GM23338 (cell line): ENCODE data around the gene TMA16. TPM values are rescaled to one million over a fixed set of nuclear protein-coding genes. Genes with fewer than 3 reads are reported as not detected.

Experiments used
- ATAC-seq: fragments of 200-7000 bp; cut with Tn5 transposase; 3 replicates; pipeline ENCODE4 v1.9.1; 2020
- DNase-seq: peaks from one replicate; pipeline ENCODE4 v3.0.0-alpha.2; 2015; ENCODE audit warnings: low spot score
- H2AFZ ChIP-seq: fragments of 200-600 bp; sonication (generic); 2 replicates; pipeline ENCODE4 v1.8.0; 2016; ENCODE audit warnings: antibody characterized with exemption, mild to moderate bottlenecking, moderate library complexity
- H3F3A ChIP-seq: fragments of 200-600 bp; sonication (generic); replicated peaks from 2 replicates; pipeline ENCODE4 v1.8.0; 2017; ENCODE audit warnings: antibody characterized with exemption, mixed run types, low read depth
- H3K27ac ChIP-seq: fragments of 200-600 bp; sonication (generic); 2 replicates; pipeline ENCODE4 v1.6.1; 2016; ENCODE audit warnings: low read depth
- H3K27me3 ChIP-seq: fragments of 200-600 bp; sonication (generic); 2 replicates; pipeline ENCODE4 v1.8.0; 2016; ENCODE audit warnings: mild to moderate bottlenecking, mixed run types, moderate library complexity; ENCODE audit not compliant: insufficient read depth
- H3K36me3 ChIP-seq: fragments of 200-600 bp; sonication (generic); 2 replicates; pipeline ENCODE4 v1.8.0; 2016; ENCODE audit warnings: mild to moderate bottlenecking; ENCODE audit not compliant: insufficient read depth
- H3K4me1 ChIP-seq: fragments of 200-600 bp; sonication (generic); 2 replicates; pipeline ENCODE4 v1.8.0; 2016; ENCODE audit warnings: mild to moderate bottlenecking, moderate library complexity; ENCODE audit not compliant: insufficient read depth
- H3K4me2 ChIP-seq: fragments of 200-600 bp; sonication (generic); 2 replicates; pipeline ENCODE4 v1.7.1; 2017; ENCODE audit warnings: mixed run types
- H3K4me3 ChIP-seq: fragments of 200-600 bp; sonication (generic); 2 replicates; pipeline ENCODE4 v1.6.1; 2016; ENCODE audit warnings: mixed run types
- H3K79me2 ChIP-seq: fragments of 200-600 bp; sonication (generic); replicated peaks from 2 replicates; pipeline ENCODE4 v1.8.0; 2017; ENCODE audit warnings: mild to moderate bottlenecking; ENCODE audit not compliant: insufficient read depth
- H3K9me2 ChIP-seq: fragments of 200-600 bp; sonication (generic); 2 replicates; pipeline ENCODE4 v1.8.0; 2017; ENCODE audit not compliant: insufficient read depth
- H4K20me1 ChIP-seq: fragments of 200-600 bp; sonication (generic); replicated peaks from 2 replicates; pipeline ENCODE4 v1.8.0; 2017; ENCODE audit warnings: mild to moderate bottlenecking; ENCODE audit not compliant: insufficient read depth
- H3K27ac Mint-ChIP-seq: 2 replicates; pipeline ENCODE4 v1.8.0; 2020; ENCODE audit warnings: inconsistent platforms, mild to moderate bottlenecking, moderate library complexity, mixed read lengths
- H3K27me3 Mint-ChIP-seq: 3 replicates; pipeline ENCODE4 v1.8.0; 2022; ENCODE audit warnings: low read depth, mild to moderate bottlenecking, moderate library complexity, mixed read lengths, inconsistent platforms; ENCODE audit not compliant: insufficient read depth, poor library complexity
- H3K36me3 Mint-ChIP-seq: 3 replicates; pipeline ENCODE4 v1.8.0; 2021; ENCODE audit warnings: low read depth, mild to moderate bottlenecking, inconsistent platforms, moderate library complexity, mixed read lengths
- H3K4me1 Mint-ChIP-seq: 3 replicates; pipeline ENCODE4 v1.8.0; 2020; ENCODE audit warnings: mild to moderate bottlenecking, inconsistent platforms, mixed read lengths
- H3K4me3 Mint-ChIP-seq: 3 replicates; pipeline ENCODE4 v1.8.0; 2021; ENCODE audit warnings: moderate library complexity, mild to moderate bottlenecking, inconsistent platforms, mixed read lengths
- H3K9me3 Mint-ChIP-seq: 3 replicates; pipeline ENCODE4 v1.8.0; 2020; ENCODE audit warnings: moderate library complexity, mild to moderate bottlenecking, inconsistent platforms, mixed read lengths
- CREB1 ChIP-seq: fragments of 250-450 bp; sonication (Bioruptor Pico); IDR thresholded peaks from 2 replicates; pipeline ENCODE4 v1.5.0; 2020; ENCODE audit warnings: low read depth, mild to moderate bottlenecking, moderate library complexity
- ETS1 ChIP-seq: IDR thresholded peaks from 2 replicates; pipeline ENCODE4 v1.6.1; 2016; ENCODE audit warnings: antibody characterized with exemption
- EZH2phosphoT487 ChIP-seq: fragments of 200-600 bp; sonication (generic); IDR thresholded peaks from one replicate; pipeline ENCODE4 v1.8.1; 2018; ENCODE audit warnings: antibody characterized with exemption; ENCODE audit not compliant: unreplicated experiment
- NANOG ChIP-seq: IDR thresholded peaks from 2 replicates; pipeline ENCODE4 v1.6.1; 2016; ENCODE audit warnings: antibody characterized with exemption, borderline replicate concordance
- POLR2AphosphoS5 ChIP-seq: IDR thresholded peaks from 2 replicates; pipeline ENCODE4 v1.6.1; 2016; ENCODE audit warnings: antibody characterized with exemption, low read depth
- REST ChIP-seq: IDR thresholded peaks from one replicate; pipeline ENCODE4 v1.6.1; 2018; ENCODE audit warnings: antibody characterized with exemption; ENCODE audit not compliant: unreplicated experiment
- ZNF462 ChIP-seq: fragments of 250-450 bp; sonication (Bioruptor Pico); IDR thresholded peaks from 2 replicates; pipeline ENCODE4 v1.5.0; 2020; ENCODE audit warnings: mild to moderate bottlenecking, moderate library complexity
- polyA plus RNA-seq: library from polyadenylated mRNA; unstranded; fragments of >200 nt; fragmentation: Nextera tagmentation; extraction: Ambion mirVana; gene quantifications from 2 replicates; pipeline ENCODE4 v1.2.1, GENCODE V29; 2016
- total RNA-seq: library from RNA; depleted of rRNA; stranded (reverse); fragments of >200 nt; shearing (Covaris generic); gene quantifications from 2 replicates; pipeline ENCODE4 v1.2.3, GENCODE V29; 2014

The TMA16 gene
- total and polyA plus RNA-seq, 2 experiments from 2014 or later: 46.4 to 96.1 TPM

GRCh38 chr4:163462556-163462955 lies 31.9 kb upstream of the TMA16 start (continued):
- no peak for TF ChIP-seq CREB1 (CRISPR knock-in tag)
- TF ChIP-seq EZH2phosphoT487: no peak
- TF ChIP-seq NANOG: no peak
- no peak for TF ChIP-seq REST
- TF ChIP-seq ETS1: no peak

- Histone ChIP-seq H3K4me1 (no peaks in the 10 kb centered on the region), H3K27me3 (no peaks in the 10 kb centered on the region), H3K36me3 (no peaks in the 10 kb centered on the region), H3F3A (no peaks in the 10 kb centered on the region), H3K9me2 (no peaks in the 10 kb centered on the region), H3K4me3 (no peak overlapping the region), H3K4me2 (no peak overlapping the region), H2AFZ (0 out of 2 replicates have a peak overlapping the region, but pooled peaks have one; percentile 30), H4K20me1 (no peaks in the 10 kb centered on the region), H3K79me2 (no peaks in the 10 kb centered on the region), H3K27ac (no peak overlapping the region)
- Mint-ChIP-seq H3K4me1 (no peaks in the 10 kb centered on the region), H3K27ac (no peak overlapping the region), H3K36me3 (no peaks in the 10 kb centered on the region), H3K9me3 (no peaks in the 10 kb centered on the region), H3K27me3 (no peaks in the 10 kb centered on the region), H3K4me3 (no peak overlapping the region)
- DNase-seq (no peak), ATAC-seq (no peak)
- no peak for TF ChIP-seq POLR2AphosphoS5
- no peak for TF ChIP-seq ZNF462
These were observed 27.3 kb upstream of the TMA16 start for GRCh38 chr4:163467082-163467770.
